ENCODE results near the gene MTR. TPM values are rescaled to one million over a fixed set of nuclear protein-coding genes. Genes with fewer than 3 reads are reported as not detected.

Gene MTR
- total RNA-seq, 1 donor from 2014 or later, result 35.8 TPM

DNA sequence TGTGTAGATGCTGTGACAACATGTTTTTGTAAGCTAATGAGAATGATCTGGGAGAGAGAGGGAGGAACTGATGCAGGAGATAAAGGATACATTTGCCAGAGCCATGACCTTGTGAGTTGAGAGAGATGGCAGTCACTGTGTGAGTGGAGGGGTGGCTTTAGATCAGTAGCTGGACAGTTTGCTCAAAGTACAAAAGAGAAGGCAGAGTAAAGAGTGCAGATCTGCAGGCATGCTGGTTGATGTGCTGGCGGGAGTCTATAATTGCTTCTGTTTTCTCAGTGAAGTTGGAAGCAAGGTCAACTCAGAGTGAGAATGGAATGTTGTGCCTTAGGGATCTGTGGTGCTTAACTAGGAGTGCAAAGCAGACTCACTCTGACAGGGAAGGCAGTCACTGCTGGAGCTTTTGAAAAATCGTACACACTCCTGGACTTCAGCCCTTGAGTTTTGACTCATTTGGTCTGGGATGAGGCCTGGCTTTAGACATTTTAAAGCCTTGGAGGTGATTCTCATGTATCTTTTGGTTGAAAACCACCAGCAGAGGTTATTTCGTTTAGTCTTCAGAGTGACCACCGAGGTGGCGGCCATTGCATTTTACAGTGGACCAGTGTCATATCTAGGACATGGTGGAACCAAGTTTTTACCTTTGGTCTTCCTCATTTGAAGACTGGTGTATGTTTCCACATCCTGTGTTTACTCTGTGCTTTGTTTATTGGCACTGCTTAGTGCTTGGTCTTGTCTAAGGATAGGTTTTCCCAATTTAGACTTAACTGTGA is 49.6 kb downstream of the MTR start:
- Mint-ChIP-seq H3K36me3 (ENCODE audit: low read depth, unreplicated experiment) (peaks cover 10% of the 10 kb centered on the region), H3K27ac (ENCODE audit: unreplicated experiment) (no peak overlapping the region), H3K4me1 (ENCODE audit: low read depth, unreplicated experiment) (peaks cover 4% of the 10 kb centered on the region), H3K27me3 (ENCODE audit: low read depth, unreplicated experiment) (no peaks in the 10 kb centered on the region), H3K9me3 (ENCODE audit: unreplicated experiment) (no peaks in the 10 kb centered on the region), H3K4me3 (ENCODE audit: unreplicated experiment) (no peak overlapping the region)
- Histone ChIP-seq H3K4me3 (ENCODE audit: insufficient read depth, low read depth, low read length) (no peak overlapping the region), H3K9me3 (ENCODE audit: insufficient read depth, low read depth, low read length) (no peaks in the 10 kb centered on the region), H3K4me1 (ENCODE audit: insufficient read depth, low read length) (no peaks in the 10 kb centered on the region), H3K79me2 (ENCODE audit: insufficient read depth, low read length) (no peaks in the 10 kb centered on the region), H2AFZ (ENCODE audit: low read depth, low read length) (no peak overlapping the region), H3K4me2 (ENCODE audit: low read length) (no peak overlapping the region), H3K27me3 (ENCODE audit: insufficient read depth, low read length) (no peaks in the 10 kb centered on the region), H4K20me1 (ENCODE audit: insufficient read depth, low read length) (no peaks in the 10 kb centered on the region), H3K36me3 (ENCODE audit: insufficient read depth, low read length) (peaks cover 3% of the 10 kb centered on the region), H3K27ac (ENCODE audit: low read depth, low read length) (no peak overlapping the region), H3K9ac (ENCODE audit: low read length) (no peak overlapping the region)
- no peak for TF ChIP-seq EZH2 (IDR thresholded peaks at IDR 0.05; ENCODE audit: insufficient read depth, low read length)
- TF ChIP-seq, protein P1, sequence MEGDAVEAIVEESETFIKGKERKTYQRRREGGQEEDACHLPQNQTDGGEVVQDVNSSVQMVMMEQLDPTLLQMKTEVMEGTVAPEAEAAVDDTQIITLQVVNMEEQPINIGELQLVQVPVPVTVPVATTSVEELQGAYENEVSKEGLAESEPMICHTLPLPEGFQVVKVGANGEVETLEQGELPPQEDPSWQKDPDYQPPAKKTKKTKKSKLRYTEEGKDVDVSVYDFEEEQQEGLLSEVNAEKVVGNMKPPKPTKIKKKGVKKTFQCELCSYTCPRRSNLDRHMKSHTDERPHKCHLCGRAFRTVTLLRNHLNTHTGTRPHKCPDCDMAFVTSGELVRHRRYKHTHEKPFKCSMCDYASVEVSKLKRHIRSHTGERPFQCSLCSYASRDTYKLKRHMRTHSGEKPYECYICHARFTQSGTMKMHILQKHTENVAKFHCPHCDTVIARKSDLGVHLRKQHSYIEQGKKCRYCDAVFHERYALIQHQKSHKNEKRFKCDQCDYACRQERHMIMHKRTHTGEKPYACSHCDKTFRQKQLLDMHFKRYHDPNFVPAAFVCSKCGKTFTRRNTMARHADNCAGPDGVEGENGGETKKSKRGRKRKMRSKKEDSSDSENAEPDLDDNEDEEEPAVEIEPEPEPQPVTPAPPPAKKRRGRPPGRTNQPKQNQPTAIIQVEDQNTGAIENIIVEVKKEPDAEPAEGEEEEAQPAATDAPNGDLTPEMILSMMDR (IDR thresholded peaks at IDR 0.05; ENCODE audit: insufficient read depth, low read depth, low read length), result no peak
- FAIRE-seq (no peak), DNase-seq (ENCODE audit: low read depth) (peak; percentile 48)

- no peak overlapping the region for H3K4me3 ChIP-seq (ENCODE audit: insufficient read depth, low read depth, low read length)
- H3K27me3 Mint-ChIP-seq (ENCODE audit: low read depth, unreplicated experiment), result no peaks in the 10 kb centered on the region
- H2AFZ ChIP-seq (ENCODE audit: low read depth, low read length), result no peak overlapping the region
- no peaks in the 10 kb centered on the region for H3K4me1 ChIP-seq (ENCODE audit: insufficient read depth, low read length)
- no peak overlapping the region for H3K27ac Mint-ChIP-seq (ENCODE audit: unreplicated experiment)
- no peak overlapping the region for H3K27ac ChIP-seq (ENCODE audit: low read depth, low read length)
- no peak overlapping the region for H3K4me2 ChIP-seq (ENCODE audit: low read length)
- H3K9me3 ChIP-seq (ENCODE audit: insufficient read depth, low read depth, low read length), result no peaks in the 10 kb centered on the region
- peaks cover 4% of the 10 kb centered on the region for H3K4me1 Mint-ChIP-seq (ENCODE audit: low read depth, unreplicated experiment)
- peaks cover under 1% of the 10 kb centered on the region for H3K36me3 ChIP-seq (ENCODE audit: insufficient read depth, low read length)
- no peak overlapping the region for H3K4me3 Mint-ChIP-seq (ENCODE audit: unreplicated experiment)
- H3K27me3 ChIP-seq (ENCODE audit: insufficient read depth, low read length), result no peaks in the 10 kb centered on the region
- no peaks in the 10 kb centered on the region for H3K79me2 ChIP-seq (ENCODE audit: insufficient read depth, low read length)
- no peak overlapping the region for H3K9ac ChIP-seq (ENCODE audit: low read length)
- no peaks in the 10 kb centered on the region for H3K9me3 Mint-ChIP-seq (ENCODE audit: unreplicated experiment)
- no peak for FAIRE-seq
- DNase-seq (ENCODE audit: low read depth), result no peak
- no peaks in the 10 kb centered on the region for H4K20me1 ChIP-seq (ENCODE audit: insufficient read depth, low read length)
- peaks cover 8% of the 10 kb centered on the region for H3K36me3 Mint-ChIP-seq (ENCODE audit: low read depth, unreplicated experiment)
- TF ChIP-seq, protein P1 (IDR thresholded peaks at IDR 0.05; ENCODE audit: insufficient read depth, low read depth, low read length), result no peak
- TF ChIP-seq EZH2 (IDR thresholded peaks at IDR 0.05; ENCODE audit: insufficient read depth, low read length), result no peak
These were observed 50.7 kb downstream of the MTR start for GRCh38 chr1:236845830-236846229.

DNA sequence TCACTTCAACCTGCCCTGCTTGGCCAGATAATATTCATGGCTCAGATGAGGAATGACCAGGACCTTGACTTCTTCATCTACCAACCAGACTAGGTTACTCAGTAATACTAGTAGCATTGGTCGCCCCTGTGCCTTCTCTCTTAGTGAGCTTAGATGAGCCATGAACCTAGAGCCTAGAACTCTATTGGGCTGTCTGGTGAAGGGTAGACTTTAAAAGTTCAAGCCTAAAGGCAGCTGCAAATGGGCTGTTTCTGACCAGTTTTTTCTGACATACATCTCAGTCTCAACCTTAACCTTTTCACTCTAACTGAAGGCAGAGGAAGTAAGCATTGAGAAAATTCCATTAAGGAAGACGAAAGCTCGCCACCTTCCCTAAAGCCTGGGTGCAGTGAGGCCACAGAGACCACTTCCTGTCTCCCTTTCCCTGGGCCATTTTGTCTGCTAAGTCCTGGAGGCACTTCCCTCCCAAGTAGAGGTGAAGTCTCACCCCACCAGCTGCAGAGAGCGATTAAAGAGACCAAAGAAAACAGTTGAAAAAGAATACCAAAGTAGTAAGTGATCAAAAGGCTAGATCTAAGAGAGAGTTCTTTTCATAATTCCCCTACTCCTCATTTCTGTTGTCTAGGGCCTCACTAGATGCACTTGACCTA is 53.3 kb downstream of the MTR start:
- peaks cover 4% of the 10 kb centered on the region for H3K4me1 Mint-ChIP-seq (ENCODE audit: low read depth, unreplicated experiment)
- DNase-seq (ENCODE audit: low read depth) (no peak), FAIRE-seq (no peak)
- H3K9me3 ChIP-seq (ENCODE audit: insufficient read depth, low read depth, low read length), result no peaks in the 10 kb centered on the region
- no peak overlapping the region for H3K4me3 ChIP-seq (ENCODE audit: insufficient read depth, low read depth, low read length)
- H3K9ac ChIP-seq (ENCODE audit: low read length), result no peak overlapping the region
- no peak overlapping the region for H2AFZ ChIP-seq (ENCODE audit: low read depth, low read length)
- H3K27me3 ChIP-seq (ENCODE audit: insufficient read depth, low read length), result no peaks in the 10 kb centered on the region
- peaks cover 6% of the 10 kb centered on the region for H3K36me3 Mint-ChIP-seq (ENCODE audit: low read depth, unreplicated experiment)
- H3K27me3 Mint-ChIP-seq (ENCODE audit: low read depth, unreplicated experiment), result no peaks in the 10 kb centered on the region
- H4K20me1 ChIP-seq (ENCODE audit: insufficient read depth, low read length), result no peaks in the 10 kb centered on the region
- no peak overlapping the region for H3K4me3 Mint-ChIP-seq (ENCODE audit: unreplicated experiment)
- H3K27ac ChIP-seq (ENCODE audit: low read depth, low read length), result no peak overlapping the region
- no peak overlapping the region for H3K4me2 ChIP-seq (ENCODE audit: low read length)
- no peaks in the 10 kb centered on the region for H3K9me3 Mint-ChIP-seq (ENCODE audit: unreplicated experiment)
- H3K36me3 ChIP-seq (ENCODE audit: insufficient read depth, low read length), result peaks cover 2% of the 10 kb centered on the region
- no peaks in the 10 kb centered on the region for H3K4me1 ChIP-seq (ENCODE audit: insufficient read depth, low read length)
- no peak for TF ChIP-seq EZH2 (IDR thresholded peaks at IDR 0.05; ENCODE audit: insufficient read depth, low read length)
- TF ChIP-seq, protein P1 (IDR thresholded peaks at IDR 0.05; ENCODE audit: insufficient read depth, low read depth, low read length), result no peak
- no peaks in the 10 kb centered on the region for H3K79me2 ChIP-seq (ENCODE audit: insufficient read depth, low read length)
- no peak overlapping the region for H3K27ac Mint-ChIP-seq (ENCODE audit: unreplicated experiment)
